Measurements from ENCODE around the gene GPR146. TPM values are rescaled to one million over a fixed set of nuclear protein-coding genes. Genes with fewer than 3 reads are reported as not detected.

GPR146 gene
- total and polyA plus RNA-seq, 2 donors (not counting 1 experiment from before 2014, with no cell fraction given): 2.2 to 3.3 TPM

Other genes with a start within 250 kb of the GPR146 start
- gene SUN1, start 212.1 kb upstream of the GPR146 start, total RNA-seq: 92.7 and 185 TPM in 2 replicates
- 157 and 220 TPM in 2 replicates for gene SUN1, start 212.1 kb upstream of the GPR146 start, polyA plus RNA-seq
- 21.6 and 23.1 TPM in 2 replicates for gene GET4, start 168.0 kb upstream of the GPR146 start, total RNA-seq
- 13.4 and 15.9 TPM in 2 replicates for gene GET4, start 168.0 kb upstream of the GPR146 start, polyA plus RNA-seq
- gene ADAP1, start 89.9 kb upstream of the GPR146 start, total RNA-seq: 1.0 and 2.3 TPM in 2 replicates
- 1.0 and 1.1 TPM in 2 replicates for gene ADAP1, start 89.9 kb upstream of the GPR146 start, polyA plus RNA-seq
- gene COX19, start 69.0 kb upstream of the GPR146 start, total RNA-seq: 9.2 and 11.7 TPM in 2 replicates
- gene COX19, start 69.0 kb upstream of the GPR146 start, polyA plus RNA-seq: 4.0 and 4.3 TPM in 2 replicates
- not detected in 2 replicates for gene CYP2W1, start 61.4 kb upstream of the GPR146 start, total RNA-seq
- not detected in 2 replicates for gene CYP2W1, start 61.4 kb upstream of the GPR146 start, polyA plus RNA-seq
- gene GPER1, start 43.6 kb downstream of the GPR146 start, total RNA-seq: 1.5 and 2.3 TPM in 2 replicates
- gene GPER1, start 43.6 kb downstream of the GPR146 start, polyA plus RNA-seq: 2.0 and 2.4 TPM in 2 replicates
- gene ZFAND2A, start 115.7 kb downstream of the GPR146 start, total RNA-seq: 18.7 and 20.5 TPM in 2 replicates
- 22.0 and 35.1 TPM in 2 replicates for gene ZFAND2A, start 115.7 kb downstream of the GPR146 start, polyA plus RNA-seq
- gene UNCX, start 188.3 kb downstream of the GPR146 start, total RNA-seq: not detected in 2 replicates
- gene UNCX, start 188.3 kb downstream of the GPR146 start, polyA plus RNA-seq: not detected in 2 replicates